ENCODE measurements around the gene BMPER. TPM values are rescaled to one million over a fixed set of nuclear protein-coding genes. Genes with fewer than 3 reads are reported as not detected.
A peak's percentile ranks its signal among the peaks of the same experiment; 100 is the strongest.

The BMPER gene
- total and polyA plus RNA-seq, 2 donors (not counting 1 experiment from before 2014, with no cell fraction given) = 12.2 to 15.9 TPM

DNA sequence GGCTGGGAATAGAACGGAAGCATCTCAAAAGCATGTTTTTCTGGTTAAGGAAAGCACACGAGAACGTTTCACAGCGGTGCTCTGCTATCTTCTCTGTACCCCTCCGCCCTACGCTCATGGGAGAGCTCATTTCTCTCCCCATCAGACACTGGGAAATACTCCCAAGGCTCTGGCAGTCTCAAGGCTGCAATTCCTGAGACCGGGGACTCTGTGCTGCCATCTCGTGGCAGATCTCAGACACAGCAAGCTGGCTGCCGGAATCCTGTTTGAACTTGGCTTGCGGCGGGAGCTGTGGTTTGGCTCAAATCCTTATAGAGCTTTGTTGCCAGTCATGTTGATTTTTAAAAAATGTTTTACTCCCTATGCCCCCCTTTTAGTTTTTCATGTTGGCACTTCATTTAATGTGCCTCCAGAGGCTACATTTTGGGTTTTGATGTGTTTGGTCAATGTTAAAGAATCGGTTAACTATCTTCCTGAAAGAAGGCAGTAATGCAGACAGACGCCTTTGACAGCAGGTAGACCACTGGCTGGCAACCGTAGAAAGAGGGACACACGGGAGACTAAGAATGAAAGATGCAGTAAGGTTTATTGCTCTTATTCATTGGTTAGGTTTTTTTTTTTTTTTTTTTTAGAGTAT is 27.6 kb downstream of the BMPER start:
- no peaks in the 10 kb centered on the region for H3K36me3 ChIP-seq (ENCODE audit: control insufficient read depth, insufficient read depth, low read length)
- peak overlapping the region; percentile 82 for H3K27ac ChIP-seq (ENCODE audit: insufficient read depth, low read length)
- no peaks in the 10 kb centered on the region for H3K79me2 ChIP-seq (ENCODE audit: control insufficient read depth, insufficient read depth, low read length)
- no peaks in the 10 kb centered on the region for H3K9me3 ChIP-seq (ENCODE audit: control insufficient read depth, insufficient read depth, low read depth, low read length)
- peak overlapping the region in 3 of 4 experiments; percentile 0 to 33 (median 30) for H3K4me3 ChIP-seq (replicated peaks in 1 of 4; ENCODE audit: control extremely low read depth in 1 of 4, insufficient read depth in 1 of 4, low read depth in 3 of 4, low read length in 4 of 4)
- peak overlapping the region; percentile 36 for H3K4me2 ChIP-seq (ENCODE audit: extremely low read depth, insufficient read depth, low read length)
- H2AFZ ChIP-seq (ENCODE audit: low read length) = no peak overlapping the region
- no peak overlapping the region for H3K9ac ChIP-seq (ENCODE audit: insufficient read depth, low read length)
- no peak for TF ChIP-seq EZH2 (IDR thresholded peaks at IDR 0.05; ENCODE audit: low read length, missing control alignments)
- TF ChIP-seq, protein P1, sequence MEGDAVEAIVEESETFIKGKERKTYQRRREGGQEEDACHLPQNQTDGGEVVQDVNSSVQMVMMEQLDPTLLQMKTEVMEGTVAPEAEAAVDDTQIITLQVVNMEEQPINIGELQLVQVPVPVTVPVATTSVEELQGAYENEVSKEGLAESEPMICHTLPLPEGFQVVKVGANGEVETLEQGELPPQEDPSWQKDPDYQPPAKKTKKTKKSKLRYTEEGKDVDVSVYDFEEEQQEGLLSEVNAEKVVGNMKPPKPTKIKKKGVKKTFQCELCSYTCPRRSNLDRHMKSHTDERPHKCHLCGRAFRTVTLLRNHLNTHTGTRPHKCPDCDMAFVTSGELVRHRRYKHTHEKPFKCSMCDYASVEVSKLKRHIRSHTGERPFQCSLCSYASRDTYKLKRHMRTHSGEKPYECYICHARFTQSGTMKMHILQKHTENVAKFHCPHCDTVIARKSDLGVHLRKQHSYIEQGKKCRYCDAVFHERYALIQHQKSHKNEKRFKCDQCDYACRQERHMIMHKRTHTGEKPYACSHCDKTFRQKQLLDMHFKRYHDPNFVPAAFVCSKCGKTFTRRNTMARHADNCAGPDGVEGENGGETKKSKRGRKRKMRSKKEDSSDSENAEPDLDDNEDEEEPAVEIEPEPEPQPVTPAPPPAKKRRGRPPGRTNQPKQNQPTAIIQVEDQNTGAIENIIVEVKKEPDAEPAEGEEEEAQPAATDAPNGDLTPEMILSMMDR (conservative IDR thresholded peaks at IDR 0.05 in 1 of 2, IDR thresholded peaks at IDR 0.05 in 1 of 2; ENCODE audit: low read depth in 1 of 2, low read length in 2 of 2) = peak; percentile 91 to 99
- peak; percentile 72 to 87 for DNase-seq (ENCODE audit: low read depth in 2 of 2)
- no peaks in the 10 kb centered on the region for H4K20me1 ChIP-seq (ENCODE audit: control insufficient read depth, extremely low read depth, insufficient read depth, low read length)
- H3K27me3 ChIP-seq (ENCODE audit: control insufficient read depth, insufficient read depth, low read length) = no peaks in the 10 kb centered on the region
- peaks cover 10% of the 10 kb centered on the region for H3K4me1 ChIP-seq (ENCODE audit: control insufficient read depth, extremely low read depth, insufficient read depth, low read length)

DNA sequence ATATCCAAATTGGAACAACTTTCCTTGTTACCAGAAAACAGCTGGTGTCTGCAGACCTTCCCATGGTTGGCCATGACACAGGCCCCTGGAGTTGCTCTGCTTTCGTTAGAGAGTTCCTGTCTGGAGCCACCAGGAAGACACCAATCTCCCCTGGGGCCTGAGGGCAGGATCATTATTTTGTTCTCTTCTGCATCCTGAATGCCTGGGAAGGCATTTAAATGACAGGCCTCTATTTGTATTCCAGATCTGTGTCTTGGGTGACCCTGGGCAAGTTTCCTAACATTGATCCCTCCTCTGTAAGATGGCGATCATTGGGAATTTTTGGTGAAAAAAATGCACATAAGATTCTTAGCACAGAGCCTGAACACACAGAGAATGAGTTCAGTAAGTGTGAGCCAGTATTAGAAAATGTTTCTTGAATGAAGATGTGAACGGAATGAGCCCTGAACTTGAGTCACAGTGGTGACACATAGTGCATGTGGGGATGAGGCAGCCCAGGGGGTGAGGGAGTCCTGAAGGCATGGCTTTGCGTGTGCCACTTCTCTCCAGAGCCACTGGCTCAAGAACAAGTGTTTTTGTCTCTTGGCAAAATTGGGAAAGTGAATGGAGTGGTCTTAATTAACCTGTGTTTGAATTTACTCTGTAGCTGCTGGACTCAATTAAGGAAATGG is 28.4 kb downstream of the BMPER start:
- Histone ChIP-seq H2AFZ (ENCODE audit: low read length) (no peak overlapping the region), H3K36me3 (ENCODE audit: control insufficient read depth, insufficient read depth, low read length) (peaks cover 2% of the 10 kb centered on the region), H3K4me2 (ENCODE audit: extremely low read depth, insufficient read depth, low read length) (peak overlapping the region; percentile 47), H3K79me2 (ENCODE audit: control insufficient read depth, insufficient read depth, low read length) (no peaks in the 10 kb centered on the region), H3K27ac (ENCODE audit: insufficient read depth, low read length) (peak overlapping the region; percentile 82), H3K27me3 (ENCODE audit: control insufficient read depth, insufficient read depth, low read length) (no peaks in the 10 kb centered on the region), H4K20me1 (ENCODE audit: control insufficient read depth, extremely low read depth, insufficient read depth, low read length) (no peaks in the 10 kb centered on the region), H3K4me1 (ENCODE audit: control insufficient read depth, extremely low read depth, insufficient read depth, low read length) (peaks cover 10% of the 10 kb centered on the region), H3K9me3 (ENCODE audit: control insufficient read depth, insufficient read depth, low read depth, low read length) (no peaks in the 10 kb centered on the region), H3K9ac (ENCODE audit: insufficient read depth, low read length) (peak overlapping the region; percentile 23), H3K4me3 (replicated peaks in 1 of 4; ENCODE audit: control extremely low read depth in 1 of 4, insufficient read depth in 1 of 4, low read depth in 3 of 4, low read length in 4 of 4) (no peak overlapping the region)
- peak; percentile 53 to 88 for DNase-seq (ENCODE audit: low read depth in 2 of 2)
- TF ChIP-seq, protein P1 (conservative IDR thresholded peaks at IDR 0.05 in 1 of 2, IDR thresholded peaks at IDR 0.05 in 1 of 2; ENCODE audit: low read depth in 1 of 2, low read length in 2 of 2) = no peak
- TF ChIP-seq EZH2 (IDR thresholded peaks at IDR 0.05; ENCODE audit: low read length, missing control alignments) = no peak

- Histone ChIP-seq H3K79me2 (ENCODE audit: control insufficient read depth, insufficient read depth, low read length) (no peaks in the 10 kb centered on the region), H3K4me1 (ENCODE audit: control insufficient read depth, extremely low read depth, insufficient read depth, low read length) (peaks cover 10% of the 10 kb centered on the region), H3K36me3 (ENCODE audit: control insufficient read depth, insufficient read depth, low read length) (peaks cover 2% of the 10 kb centered on the region), H3K27me3 (ENCODE audit: control insufficient read depth, insufficient read depth, low read length) (no peaks in the 10 kb centered on the region), H3K9ac (ENCODE audit: insufficient read depth, low read length) (no peak overlapping the region), H4K20me1 (ENCODE audit: control insufficient read depth, extremely low read depth, insufficient read depth, low read length) (no peaks in the 10 kb centered on the region), H2AFZ (ENCODE audit: low read length) (no peak overlapping the region), H3K4me3 (replicated peaks in 1 of 4; ENCODE audit: control extremely low read depth in 1 of 4, insufficient read depth in 1 of 4, low read depth in 3 of 4, low read length in 4 of 4) (no peak overlapping the region), H3K9me3 (ENCODE audit: control insufficient read depth, insufficient read depth, low read depth, low read length) (no peaks in the 10 kb centered on the region), H3K27ac (ENCODE audit: insufficient read depth, low read length) (peak overlapping the region; percentile 82), H3K4me2 (ENCODE audit: extremely low read depth, insufficient read depth, low read length) (no peak overlapping the region)
- no peak for DNase-seq (ENCODE audit: low read depth in 2 of 2)
- TF ChIP-seq, protein P1 (conservative IDR thresholded peaks at IDR 0.05 in 1 of 2, IDR thresholded peaks at IDR 0.05 in 1 of 2; ENCODE audit: low read depth in 1 of 2, low read length in 2 of 2) = no peak
- TF ChIP-seq EZH2 (IDR thresholded peaks at IDR 0.05; ENCODE audit: low read length, missing control alignments) = no peak
Measured at GRCh38 chr7:33934391-33934790, 29.1 kb downstream of the BMPER start.
